DND-41 (cell line): ENCODE measurements around the gene SLC22A16.

Source experiments
- ATAC-seq: fragments of 200-7000 bp; cut with Tn5 transposase; 3 replicates; pipeline ENCODE4 v1.9.1; 2021; ENCODE audit warnings: low read depth; ENCODE audit not compliant: insufficient read depth
- DNase-seq: peaks from one replicate; pipeline ENCODE4 v3.0.0-alpha.2; 2020
- H2AFZ ChIP-seq: 2 replicates; pipeline ENCODE4 v1.6.0; 2012; ENCODE audit warnings: low read depth, low read length
- H3K27ac ChIP-seq: 2 replicates; pipeline ENCODE4 v1.5.1; 2012; ENCODE audit warnings: low read length, inconsistent platforms
- H3K27me3 ChIP-seq: fragments of 200-600 bp; sonication (generic); 2 replicates; pipeline ENCODE4 v1.6.0; 2012; ENCODE audit warnings: low read length, mild to moderate bottlenecking, inconsistent platforms; ENCODE audit not compliant: insufficient read depth, poor library complexity
- H3K36me3 ChIP-seq: 2 replicates; pipeline ENCODE4 v1.5.1; 2012; ENCODE audit warnings: low read length, inconsistent platforms; ENCODE audit not compliant: insufficient read depth
- H3K4me1 ChIP-seq: 2 replicates; pipeline ENCODE4 v1.5.1; 2012; ENCODE audit warnings: mild to moderate bottlenecking, low read length; ENCODE audit not compliant: insufficient read depth
- H3K4me2 ChIP-seq: 2 replicates; pipeline ENCODE4 v1.6.0; 2012; ENCODE audit warnings: mild to moderate bottlenecking, moderate library complexity, low read length, inconsistent platforms; ENCODE audit not compliant: insufficient read depth
- H3K4me3 ChIP-seq, 2 experiments: fragments of 200-600 bp in 1 of 2; shearing (Covaris generic) in 1 of 2; 2 replicates each; pipeline ENCODE4 v1.5.1; 2012 to 2016; ENCODE audit warnings: inconsistent platforms in 2 of 2, low read length in 2 of 2, mild to moderate bottlenecking in 2 of 2, low read depth in 1 of 2, moderate library complexity in 1 of 2
- H3K79me2 ChIP-seq: 2 replicates; pipeline ENCODE4 v1.6.0; 2012; ENCODE audit warnings: low read length, inconsistent platforms; ENCODE audit not compliant: insufficient read depth
- H3K9ac ChIP-seq: 2 replicates; pipeline ENCODE4 v1.6.0; 2012; ENCODE audit warnings: low read depth, mild to moderate bottlenecking, inconsistent platforms, low read length, moderate library complexity
- H3K9me3 ChIP-seq: 2 replicates; pipeline ENCODE4 v1.5.1; 2012; ENCODE audit warnings: low read length, moderate library complexity, mild to moderate bottlenecking, inconsistent platforms; ENCODE audit not compliant: insufficient read depth, severe bottlenecking
- H4K20me1 ChIP-seq: 2 replicates; pipeline ENCODE4 v1.6.0; 2012; ENCODE audit warnings: low read length; ENCODE audit not compliant: insufficient read depth
- EZH2 ChIP-seq: IDR thresholded peaks from 3 replicates; pipeline ENCODE4 v1.6.1; 2012; ENCODE audit warnings: borderline replicate concordance, low read depth, mild to moderate bottlenecking, moderate library complexity, low read length, inconsistent platforms; ENCODE audit not compliant: severe bottlenecking
- TF ChIP-seq, protein P1 (sequence below): IDR thresholded peaks from 2 replicates; pipeline ENCODE4 v1.5.1; 2012; ENCODE audit warnings: borderline replicate concordance, low read length, moderate library complexity, mild to moderate bottlenecking; ENCODE audit not compliant: poor library complexity, severe bottlenecking; ENCODE audit errors: extremely low read depth

SLC22A16 gene

DNA sequence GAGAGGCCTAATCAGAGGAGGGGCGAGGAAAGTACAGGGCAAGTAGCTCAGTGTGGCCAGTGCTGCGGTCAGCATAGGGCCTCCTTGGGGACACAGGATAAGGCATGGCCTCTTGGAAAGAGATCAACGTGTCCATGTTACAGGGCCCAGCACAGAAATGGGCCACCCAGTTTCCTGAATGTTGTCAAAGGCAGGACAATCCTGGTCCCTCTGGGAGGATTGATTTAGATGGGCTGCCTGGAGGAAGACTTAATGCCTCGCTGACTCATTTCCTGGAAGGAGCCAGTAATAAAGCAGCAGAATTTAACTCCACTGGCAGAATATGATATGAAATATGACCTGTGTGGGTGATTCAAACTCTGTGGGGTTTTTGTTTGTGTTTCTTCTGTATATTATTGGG is 77.6 kb downstream of the SLC22A16 start:
- H4K20me1 ChIP-seq = no peaks in the 10 kb centered on the region
- no peak overlapping the region for H3K27ac ChIP-seq
- no peak for DNase-seq

DNA sequence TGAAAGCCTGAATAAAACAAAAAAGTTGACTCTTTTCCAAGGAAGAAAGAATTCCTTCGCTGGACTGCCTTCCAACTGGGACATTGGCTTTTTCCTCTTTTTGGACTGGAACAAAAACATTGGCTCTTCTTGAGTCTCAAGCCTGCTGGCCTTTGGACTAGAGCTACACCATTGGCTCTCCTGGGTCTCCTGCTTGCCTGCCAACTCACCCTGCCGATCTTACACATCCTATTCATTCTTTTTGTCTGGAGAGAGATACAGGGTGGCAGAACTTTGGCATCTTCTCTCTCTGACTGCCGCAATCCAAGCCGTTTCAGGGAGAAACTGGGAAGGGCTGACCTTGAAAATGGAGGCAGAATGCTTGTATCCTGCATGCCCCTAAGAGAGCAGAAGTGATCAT is 81.2 kb downstream of the SLC22A16 start:
- no peaks in the 10 kb centered on the region for H4K20me1 ChIP-seq
- DNase-seq = no peak
- no peaks in the 10 kb centered on the region for H3K79me2 ChIP-seq
- H3K27ac ChIP-seq = no peak overlapping the region
- ATAC-seq = no peak
- no peak overlapping the region for H2AFZ ChIP-seq
- H3K4me1 ChIP-seq = no peaks in the 10 kb centered on the region
- H3K4me3 ChIP-seq = no peak overlapping the region
- TF ChIP-seq EZH2 = no peak
- TF ChIP-seq, protein P1, sequence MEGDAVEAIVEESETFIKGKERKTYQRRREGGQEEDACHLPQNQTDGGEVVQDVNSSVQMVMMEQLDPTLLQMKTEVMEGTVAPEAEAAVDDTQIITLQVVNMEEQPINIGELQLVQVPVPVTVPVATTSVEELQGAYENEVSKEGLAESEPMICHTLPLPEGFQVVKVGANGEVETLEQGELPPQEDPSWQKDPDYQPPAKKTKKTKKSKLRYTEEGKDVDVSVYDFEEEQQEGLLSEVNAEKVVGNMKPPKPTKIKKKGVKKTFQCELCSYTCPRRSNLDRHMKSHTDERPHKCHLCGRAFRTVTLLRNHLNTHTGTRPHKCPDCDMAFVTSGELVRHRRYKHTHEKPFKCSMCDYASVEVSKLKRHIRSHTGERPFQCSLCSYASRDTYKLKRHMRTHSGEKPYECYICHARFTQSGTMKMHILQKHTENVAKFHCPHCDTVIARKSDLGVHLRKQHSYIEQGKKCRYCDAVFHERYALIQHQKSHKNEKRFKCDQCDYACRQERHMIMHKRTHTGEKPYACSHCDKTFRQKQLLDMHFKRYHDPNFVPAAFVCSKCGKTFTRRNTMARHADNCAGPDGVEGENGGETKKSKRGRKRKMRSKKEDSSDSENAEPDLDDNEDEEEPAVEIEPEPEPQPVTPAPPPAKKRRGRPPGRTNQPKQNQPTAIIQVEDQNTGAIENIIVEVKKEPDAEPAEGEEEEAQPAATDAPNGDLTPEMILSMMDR = no peak
- H3K36me3 ChIP-seq = no peaks in the 10 kb centered on the region
- no peaks in the 10 kb centered on the region for H3K9me3 ChIP-seq
- no peak overlapping the region for H3K9ac ChIP-seq
- no peak overlapping the region for H3K4me2 ChIP-seq
- H3K27me3 ChIP-seq = no peaks in the 10 kb centered on the region

More for the DNA sequence above, 77.6 kb downstream of the SLC22A16 start:
- no peaks in the 10 kb centered on the region for H3K4me1 ChIP-seq
- H3K4me3 ChIP-seq = no peak overlapping the region
- no peaks in the 10 kb centered on the region for H3K79me2 ChIP-seq
- H3K4me2 ChIP-seq = no peak overlapping the region
- H3K9ac ChIP-seq = no peak overlapping the region
- H3K27me3 ChIP-seq = no peaks in the 10 kb centered on the region
- no peaks in the 10 kb centered on the region for H3K36me3 ChIP-seq
- no peak for ATAC-seq
- TF ChIP-seq, protein P1 = no peak
- TF ChIP-seq EZH2 = no peak
- no peaks in the 10 kb centered on the region for H3K9me3 ChIP-seq
- no peak overlapping the region for H2AFZ ChIP-seq

DNA sequence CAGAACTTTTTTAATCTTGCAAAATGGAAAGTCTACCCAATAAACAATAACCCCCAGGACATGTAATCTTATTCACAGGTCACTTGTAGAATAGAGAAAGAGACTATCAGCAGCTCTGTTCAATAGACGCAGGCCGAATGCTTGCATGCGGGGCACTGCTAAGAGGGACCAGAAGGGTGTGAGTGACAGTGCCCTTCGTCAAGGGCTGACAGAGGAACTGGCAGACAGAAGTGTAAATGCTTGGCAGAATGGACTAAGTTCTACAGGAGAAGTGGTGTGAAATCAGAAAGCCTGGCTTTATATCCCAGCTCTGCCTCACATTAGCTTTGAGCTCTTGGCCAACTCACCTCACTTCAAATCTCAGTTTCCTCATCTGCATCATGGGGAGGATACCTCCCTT is 82.0 kb downstream of the SLC22A16 start:
- Histone ChIP-seq H3K9me3 (no peaks in the 10 kb centered on the region), H3K4me1 (no peaks in the 10 kb centered on the region), H3K4me2 (no peak overlapping the region), H4K20me1 (no peaks in the 10 kb centered on the region), H3K79me2 (no peaks in the 10 kb centered on the region), H3K9ac (no peak overlapping the region), H3K36me3 (no peaks in the 10 kb centered on the region), H2AFZ (no peak overlapping the region), H3K27ac (no peak overlapping the region), H3K27me3 (no peaks in the 10 kb centered on the region), H3K4me3 (no peak overlapping the region)
- ATAC-seq = no peak
- DNase-seq = no peak
- TF ChIP-seq, protein P1 = no peak
- TF ChIP-seq EZH2 = no peak

DNA sequence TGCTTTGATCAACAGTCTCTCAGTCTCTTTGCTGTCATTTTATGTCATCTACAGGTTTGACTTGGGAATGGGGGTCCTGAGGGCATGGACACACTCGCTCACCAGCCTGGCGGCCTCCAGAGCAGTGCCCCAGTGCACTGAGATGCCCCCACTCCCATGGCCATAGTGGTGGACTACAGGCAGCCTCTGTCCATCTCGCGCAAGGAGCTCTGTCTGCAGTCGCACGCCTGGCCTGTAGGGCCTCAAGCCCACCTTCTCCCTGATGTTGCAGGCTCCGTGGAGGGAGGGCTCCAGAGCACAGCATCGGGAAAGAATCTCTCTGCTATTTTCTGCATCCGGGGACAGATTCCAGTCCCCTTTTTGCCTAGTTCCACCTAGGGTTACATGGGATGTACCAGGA is 83.7 kb downstream of the SLC22A16 start:
- ATAC-seq = no peak
- Histone ChIP-seq H3K36me3 (no peaks in the 10 kb centered on the region), H3K27me3 (peaks cover 2% of the 10 kb centered on the region), H3K9me3 (no peaks in the 10 kb centered on the region), H3K9ac (no peak overlapping the region), H3K4me2 (no peak overlapping the region), H3K27ac (no peak overlapping the region), H3K4me3 (no peak overlapping the region), H3K4me1 (no peaks in the 10 kb centered on the region), H4K20me1 (no peaks in the 10 kb centered on the region), H2AFZ (no peak overlapping the region), H3K79me2 (no peaks in the 10 kb centered on the region)
- no peak for DNase-seq
- no peak for TF ChIP-seq EZH2
- TF ChIP-seq, protein P1 = no peak
